Cortex of kidney (tissue), 1 donor: ENCODE measurements around the gene DIABLO.
"Not testable (repeated sequence)": the region's sequence is repeated elsewhere in the genome, so short reads cannot be mapped to it uniquely, and the experiment has no call there.

Experiments
- DNase-seq: peaks from one replicate; lab custom pipeline; 2025; lab: John Stamatoyannopoulos, UW

DIABLO gene

DNA sequence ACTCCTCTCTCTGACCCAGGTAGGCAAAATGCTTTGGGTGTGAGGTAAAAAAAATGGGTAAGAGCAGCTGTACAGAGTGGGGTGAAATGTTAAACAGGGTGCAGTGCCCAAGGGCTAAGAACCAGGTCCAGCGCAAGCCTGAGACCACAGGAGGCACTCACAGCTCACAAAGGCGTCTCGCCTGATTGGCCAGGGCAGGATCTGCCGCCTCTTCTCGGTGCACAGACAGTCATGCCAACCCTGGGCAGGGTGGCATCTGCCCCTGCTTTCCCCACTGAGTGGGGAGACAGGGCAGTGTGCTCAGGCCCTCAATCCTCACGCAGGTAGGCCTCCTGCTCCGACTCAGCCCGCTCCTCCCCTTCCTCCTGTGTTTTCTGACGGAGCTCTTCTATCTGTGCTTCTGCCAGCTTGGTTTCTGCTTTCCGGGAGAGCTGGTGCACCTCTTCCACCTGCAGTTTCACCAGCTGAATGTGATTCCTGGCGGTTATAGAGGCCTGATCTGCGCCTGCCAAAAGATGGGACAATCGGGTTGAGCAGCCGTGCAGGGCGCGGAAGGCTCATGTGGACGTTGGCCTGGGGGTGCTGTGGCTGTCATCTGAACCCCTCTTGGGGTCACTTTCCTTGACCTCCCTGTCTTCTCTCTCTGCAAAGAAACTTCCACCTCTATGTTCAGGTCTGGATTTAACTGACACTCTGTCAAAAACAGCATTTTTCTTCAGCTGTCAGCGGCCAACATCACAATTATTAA is 17.6 kb downstream of the DIABLO start:
- DNase-seq: no peak

DNA sequence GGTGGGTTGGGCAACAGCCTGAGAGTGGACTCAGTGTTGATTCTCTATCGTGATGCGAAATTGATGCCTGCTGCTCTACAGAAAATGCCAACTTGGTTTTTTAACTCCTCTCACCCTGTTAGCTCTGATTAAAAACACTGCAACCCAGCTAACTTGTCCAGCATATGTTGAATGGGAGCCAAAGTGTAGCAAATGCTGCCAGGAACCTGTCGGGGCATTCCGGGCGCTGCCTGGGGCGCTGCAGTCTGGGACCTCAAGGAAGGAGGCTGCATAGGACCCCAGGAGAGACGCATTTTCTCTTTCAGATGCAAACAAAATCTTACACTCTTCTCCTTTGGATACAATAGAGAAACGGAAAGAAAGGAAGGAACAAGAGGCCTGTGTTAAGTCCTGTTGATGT is 18.5 kb downstream of the DIABLO start:
- DNase-seq: no peak

DNA sequence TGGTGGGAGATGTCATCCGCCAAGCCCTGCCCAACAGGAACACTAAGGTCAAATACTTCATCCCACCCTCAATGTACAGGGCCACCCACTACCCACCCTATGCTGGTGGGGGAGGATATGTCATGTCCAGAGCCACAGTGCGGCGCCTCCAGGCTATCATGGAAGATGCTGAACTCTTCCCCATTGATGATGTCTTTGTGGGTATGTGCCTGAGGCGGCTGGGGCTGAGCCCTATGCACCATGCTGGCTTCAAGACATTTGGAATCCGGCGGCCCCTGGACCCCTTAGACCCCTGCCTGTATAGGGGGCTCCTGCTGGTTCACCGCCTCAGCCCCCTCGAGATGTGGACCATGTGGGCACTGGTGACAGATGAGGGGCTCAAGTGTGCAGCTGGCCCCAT is 18.9 kb downstream of the DIABLO start:
- DNase-seq: no peak

DNA sequence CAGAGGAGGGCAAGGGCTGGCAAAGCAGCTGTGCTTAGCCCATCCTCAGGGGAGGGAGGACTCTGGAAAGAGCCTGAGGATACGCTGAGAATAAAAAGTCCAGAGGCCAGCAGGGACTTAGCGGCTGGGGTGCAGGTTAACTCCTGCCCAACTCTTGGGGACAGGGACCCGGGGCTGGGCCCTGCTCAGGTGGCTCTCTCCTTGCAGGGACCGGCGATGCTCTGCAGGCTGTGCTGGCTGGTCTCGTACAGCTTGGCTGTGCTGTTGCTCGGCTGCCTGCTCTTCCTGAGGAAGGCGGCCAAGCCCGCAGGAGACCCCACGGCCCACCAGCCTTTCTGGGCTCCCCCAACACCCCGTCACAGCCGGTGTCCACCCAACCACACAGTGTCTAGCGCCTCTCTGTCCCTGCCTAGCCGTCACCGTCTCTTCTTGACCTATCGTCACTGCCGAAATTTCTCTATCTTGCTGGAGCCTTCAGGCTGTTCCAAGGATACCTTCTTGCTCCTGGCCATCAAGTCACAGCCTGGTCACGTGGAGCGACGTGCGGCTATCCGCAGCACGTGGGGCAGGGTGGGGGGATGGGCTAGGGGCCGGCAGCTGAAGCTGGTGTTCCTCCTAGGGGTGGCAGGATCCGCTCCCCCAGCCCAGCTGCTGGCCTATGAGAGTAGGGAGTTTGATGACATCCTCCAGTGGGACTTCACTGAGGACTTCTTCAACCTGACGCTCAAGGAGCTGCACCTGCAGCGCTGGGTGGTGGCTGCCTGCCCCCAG is 19.6 kb downstream of the DIABLO start:
- DNase-seq: no peak

DNA sequence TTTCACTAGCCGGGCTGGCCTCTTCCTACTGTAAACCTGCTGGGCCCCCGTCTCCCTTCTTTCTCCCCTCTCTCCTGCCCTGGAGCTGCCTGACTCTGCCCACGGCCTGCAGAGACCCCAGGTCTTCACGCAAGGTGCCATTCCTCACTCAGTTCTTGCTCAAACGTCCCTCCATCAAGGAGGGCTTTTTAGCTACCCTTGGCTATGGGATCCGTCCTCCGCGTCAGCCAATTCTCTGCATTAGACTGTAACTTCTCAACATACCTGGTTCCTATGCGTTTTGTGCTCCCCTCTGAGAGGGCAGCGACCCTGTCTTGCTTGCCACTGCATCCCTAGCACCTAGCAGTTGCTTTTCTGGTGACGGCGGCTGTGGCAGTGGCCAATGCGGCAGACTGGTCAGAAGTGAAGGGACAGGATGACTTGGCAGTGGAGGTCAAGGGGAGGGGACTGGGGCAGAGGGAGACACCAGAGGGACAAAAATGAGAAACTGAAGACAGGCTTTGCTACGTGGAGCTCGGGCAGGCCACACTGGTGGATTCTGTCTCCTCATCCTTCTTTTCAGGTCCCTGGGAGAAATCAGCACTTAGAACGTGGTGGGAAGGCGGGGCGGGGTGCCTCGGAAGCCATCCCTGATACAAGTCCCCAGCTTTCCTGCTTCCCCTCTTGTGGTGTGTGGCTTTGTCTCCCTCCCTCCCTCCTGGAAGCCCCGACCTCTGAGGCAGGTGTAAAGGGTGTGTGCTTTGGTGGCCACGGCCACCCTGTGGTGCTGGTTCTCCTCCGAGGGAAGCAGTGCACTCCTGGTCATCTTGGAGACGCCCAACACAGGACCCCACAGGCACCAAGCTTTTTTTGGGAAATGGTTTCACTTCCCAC is 20.6 kb downstream of the DIABLO start:
- no peak for DNase-seq

DNA sequence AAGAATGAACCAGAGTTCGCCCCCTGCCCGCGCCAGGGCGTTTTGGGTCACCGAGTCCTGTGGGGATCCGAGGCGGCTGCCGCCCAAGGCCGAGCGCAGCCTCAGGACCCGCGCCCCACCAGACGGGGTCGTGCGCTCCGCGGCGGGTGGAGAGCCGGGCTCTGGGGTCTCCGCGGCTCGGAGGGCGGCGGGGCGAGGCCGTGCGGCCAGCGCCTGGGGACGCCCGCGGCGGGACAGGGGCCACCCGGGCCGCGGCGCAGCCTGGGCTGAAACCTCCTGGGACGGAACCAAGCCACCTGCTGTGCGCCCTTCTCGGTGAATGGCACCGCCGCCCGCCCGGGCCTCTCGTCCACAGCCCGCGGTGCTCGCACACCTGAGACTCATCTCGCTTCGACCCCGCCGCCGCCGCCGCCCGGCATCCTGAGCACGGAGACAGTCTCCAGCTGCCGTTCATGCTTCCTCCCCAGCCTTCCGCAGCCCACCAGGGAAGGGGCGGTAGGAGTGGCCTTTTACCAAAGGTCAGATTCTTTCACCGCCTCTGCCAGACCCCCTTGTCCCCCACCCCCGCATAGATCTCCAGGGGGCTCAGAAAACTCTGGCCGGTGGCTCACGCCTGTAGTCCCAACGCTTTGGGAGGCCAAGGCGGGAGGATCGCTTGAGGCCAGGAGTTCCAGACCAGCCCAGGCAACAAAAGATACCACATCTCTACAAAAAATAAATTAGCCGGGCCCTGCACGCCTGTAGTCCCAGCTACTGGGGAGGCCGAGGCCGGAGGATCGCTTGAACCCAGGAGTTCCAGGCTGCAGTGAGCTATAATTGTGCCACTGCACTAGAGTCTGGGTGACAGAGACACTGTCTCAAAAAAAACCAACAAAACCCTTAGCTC is 21.4 kb downstream of the DIABLO start:
- DNase-seq: no peak

DNA sequence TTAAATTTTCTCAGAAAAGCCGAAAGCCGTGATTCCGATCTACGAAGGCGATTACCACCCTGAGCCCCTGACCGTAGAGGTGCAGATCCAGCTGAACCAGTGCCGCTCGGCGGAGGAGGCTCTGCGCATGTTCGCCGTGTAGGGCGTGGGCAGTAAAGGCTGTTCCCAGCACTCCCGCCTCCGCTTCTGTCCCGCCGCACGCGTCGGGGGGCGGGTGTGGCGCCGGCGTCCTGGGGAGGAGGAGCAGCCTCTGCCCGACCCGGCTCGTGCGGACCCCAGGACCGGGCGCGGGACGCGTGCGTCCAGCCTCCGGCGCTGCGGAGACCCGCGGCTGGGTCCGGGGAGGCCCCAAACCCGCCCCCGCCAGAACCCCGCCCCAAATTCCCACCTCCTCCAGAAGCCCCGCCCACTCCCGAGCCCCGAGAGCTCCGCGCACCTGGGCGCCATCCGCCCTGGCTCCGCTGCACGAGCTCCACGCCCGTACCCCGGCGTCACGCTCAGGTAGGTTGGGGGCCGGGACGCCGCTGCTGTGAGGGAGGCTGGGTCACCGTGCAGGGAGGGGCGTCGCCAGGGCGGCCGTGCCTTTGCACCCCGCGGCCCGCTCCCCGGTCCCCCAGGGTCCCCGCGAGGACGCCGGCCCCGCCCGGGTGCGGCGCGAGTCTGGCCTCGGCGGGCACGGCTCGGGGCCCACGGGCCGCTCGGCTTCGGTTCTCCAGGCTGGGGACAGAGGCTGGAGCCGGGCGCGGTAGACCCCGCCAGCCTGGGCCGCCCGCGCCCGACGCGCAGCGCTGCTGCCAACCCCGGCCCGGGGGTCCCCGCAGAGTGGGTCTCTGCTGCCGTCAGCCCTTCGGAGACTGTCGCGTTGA is 22.3 kb downstream of the DIABLO start, which contains the start of gene B3GNT4:
Gene B3GNT4 (plus strand): TSS at position 409 of the 866 bp plus-strand sequence. CDS start 910 bp downstream, outside the sequence.
- DNase-seq: no peak

DNA sequence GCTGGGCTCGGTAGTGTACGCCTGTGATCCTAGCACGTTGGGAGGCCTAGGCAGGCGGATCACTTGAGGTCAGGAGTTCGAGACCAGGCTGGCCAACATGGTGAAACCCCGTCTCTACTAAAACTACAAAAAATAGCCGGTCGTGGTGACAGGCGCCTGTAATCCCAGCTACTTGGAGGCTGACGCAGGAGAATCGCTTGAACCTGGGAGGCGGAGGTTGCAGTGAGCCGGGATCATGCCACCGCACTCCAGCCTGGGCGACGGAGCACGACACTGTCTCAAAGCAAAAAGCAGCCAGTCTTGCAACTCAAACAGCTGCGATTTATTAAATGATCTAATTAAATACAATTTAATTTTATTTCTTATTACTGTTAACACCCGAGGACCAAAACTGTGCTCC is 23.0 kb downstream of the DIABLO start:
- not testable (repeated sequence) for DNase-seq

DNA sequence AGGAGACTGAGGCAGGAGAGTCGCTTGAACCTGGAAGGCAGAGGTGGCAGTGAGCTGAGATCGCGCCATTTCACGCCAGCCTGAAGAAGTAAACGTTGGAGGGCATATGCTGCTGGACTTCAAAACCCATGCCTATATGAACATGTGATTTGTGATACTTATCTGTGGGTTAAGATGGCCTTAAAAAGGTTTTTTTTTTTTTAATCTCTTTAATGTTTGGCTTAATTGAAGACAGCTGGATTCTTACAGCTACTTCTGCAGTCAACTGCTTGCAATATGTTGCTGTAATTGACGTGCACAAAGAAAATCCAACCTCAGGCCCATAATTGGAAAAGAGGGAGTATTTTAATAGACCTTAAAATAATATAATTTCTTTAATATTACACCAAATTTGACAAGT is 23.8 kb downstream of the DIABLO start:
- no peak for DNase-seq

DNA sequence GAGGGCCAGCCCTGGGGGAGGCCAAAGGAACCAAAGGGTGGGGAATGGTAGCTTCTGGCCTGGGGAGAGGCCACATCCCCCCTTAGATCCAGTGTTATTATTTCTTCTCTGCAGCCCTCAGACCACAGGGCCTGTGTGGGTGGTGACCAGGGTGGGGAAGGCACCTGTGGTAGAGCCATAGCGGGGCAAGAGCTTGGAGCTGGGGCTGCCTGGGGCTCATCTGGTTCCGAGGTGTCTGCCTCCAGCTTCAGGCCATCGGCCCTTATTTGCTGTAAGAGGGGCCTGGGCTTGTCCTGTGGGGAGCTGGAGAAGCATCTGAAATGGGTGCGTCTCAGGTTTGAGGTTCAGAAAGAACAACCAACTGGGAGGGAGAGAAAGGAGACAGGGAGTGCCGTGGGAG is 24.5 kb downstream of the DIABLO start:
- DNase-seq: no peak

DNA sequence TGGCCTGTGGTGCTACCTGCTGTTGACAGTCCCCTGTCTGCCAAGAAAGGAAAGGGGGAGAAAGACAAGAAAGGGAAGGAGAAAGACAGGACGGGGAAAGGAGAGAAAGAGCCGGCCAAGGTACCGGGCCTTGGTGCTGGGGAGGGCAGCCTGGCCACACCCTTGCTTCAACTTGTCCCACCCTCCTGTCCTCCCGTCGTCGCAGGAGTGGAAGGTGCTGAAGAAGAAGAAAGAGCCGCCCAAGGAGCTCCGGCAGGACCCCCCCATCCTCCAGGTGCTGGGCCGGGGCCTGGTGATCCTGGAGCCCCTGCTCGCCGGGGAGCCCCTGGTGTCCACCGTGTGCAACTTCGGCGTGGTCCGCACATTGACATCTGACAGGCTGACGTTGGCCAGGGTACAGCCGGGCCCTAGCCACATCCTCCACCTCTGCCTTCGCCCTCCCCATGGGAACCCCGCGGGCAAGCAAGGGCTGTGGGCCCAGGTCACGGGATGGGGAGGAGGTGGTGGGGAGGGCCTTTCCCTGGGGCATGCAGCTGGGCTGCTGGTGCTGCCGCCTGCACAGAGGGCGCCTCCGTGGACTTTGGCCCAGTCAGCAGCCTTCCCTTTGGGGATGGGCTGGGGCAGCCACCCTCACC is 25.2 kb downstream of the DIABLO start:
- no peak for DNase-seq

DNA sequence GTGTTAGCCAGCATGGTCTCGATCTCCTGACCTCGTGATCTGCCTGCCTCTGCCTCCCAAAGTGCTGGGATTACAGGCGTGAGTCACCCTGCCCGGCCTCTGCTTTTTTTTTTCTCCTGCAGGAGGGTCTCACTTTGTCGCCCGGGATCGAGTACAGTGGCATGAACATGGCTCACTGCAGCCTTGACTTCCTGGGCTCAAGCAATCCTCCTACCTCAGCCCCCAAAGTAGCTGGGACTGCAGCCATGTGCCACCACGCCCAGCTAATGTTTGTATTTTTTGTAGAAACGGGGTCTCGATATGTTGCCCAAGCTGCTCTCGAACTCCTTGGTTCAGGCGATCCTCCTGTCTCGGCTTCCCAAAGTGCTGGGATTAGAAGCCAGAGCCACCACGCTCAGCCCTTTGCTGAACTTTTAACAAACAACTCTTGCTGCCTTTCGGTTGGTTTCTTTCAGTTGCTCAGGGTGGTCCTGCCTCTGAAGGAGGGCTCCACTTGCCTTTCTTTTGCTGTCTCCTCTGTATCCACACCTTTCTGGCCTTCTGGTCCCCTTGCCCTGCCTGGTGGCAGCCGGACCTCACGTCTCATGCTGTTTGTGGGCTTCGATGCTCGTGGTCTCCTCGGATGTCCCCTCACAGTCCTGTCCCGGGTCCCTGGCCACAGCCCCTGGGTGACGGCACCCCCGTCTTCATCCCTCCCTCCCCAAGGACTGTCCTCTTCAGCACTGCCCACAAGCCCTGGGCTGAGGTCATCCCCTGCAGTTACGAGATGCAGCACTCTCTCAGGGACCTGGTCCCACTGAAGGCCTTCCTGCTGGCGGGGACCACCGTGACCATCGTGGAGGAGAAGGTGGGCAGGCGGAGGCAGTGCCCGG is 26.1 kb downstream of the DIABLO start:
- DNase-seq: no peak

DNA sequence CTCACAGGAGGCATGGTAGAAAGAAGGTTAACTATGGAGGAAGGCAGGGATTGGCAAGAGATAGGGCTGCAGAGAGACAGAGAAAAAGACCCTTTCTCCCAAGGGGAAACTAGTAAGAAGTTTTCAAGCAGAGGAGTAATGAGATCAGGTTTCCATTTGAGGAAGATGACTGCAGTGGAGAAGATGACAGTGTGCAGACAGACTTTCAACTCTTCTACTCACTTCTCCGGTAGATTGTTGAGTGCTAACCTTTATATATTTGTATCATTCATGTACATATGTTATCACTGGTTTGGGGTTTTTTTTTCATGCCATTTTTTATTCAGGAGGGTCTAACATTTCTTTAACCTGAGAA is 28.3 kb downstream of the DIABLO start:
- no peak for DNase-seq

DNA sequence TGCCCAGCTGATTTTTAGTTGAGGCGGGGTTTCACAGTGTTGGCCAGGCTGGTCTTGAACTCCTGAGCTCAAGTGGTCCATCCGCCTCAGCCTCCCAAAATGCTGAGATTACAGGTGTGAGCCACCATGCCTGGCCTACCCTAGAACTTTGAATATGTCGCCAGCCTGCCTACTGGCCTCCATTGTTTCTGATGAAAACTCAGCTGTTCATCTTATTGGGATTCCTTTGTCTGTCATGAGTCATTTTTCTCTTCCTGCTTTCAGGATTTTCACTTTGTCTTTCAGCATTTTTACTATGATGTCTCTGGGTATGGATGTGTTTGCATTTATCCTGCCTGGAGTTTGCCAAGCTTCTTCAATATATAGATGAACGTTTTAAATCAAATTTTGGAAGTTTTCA is 30.4 kb downstream of the DIABLO start:
- no peak for DNase-seq

DNA sequence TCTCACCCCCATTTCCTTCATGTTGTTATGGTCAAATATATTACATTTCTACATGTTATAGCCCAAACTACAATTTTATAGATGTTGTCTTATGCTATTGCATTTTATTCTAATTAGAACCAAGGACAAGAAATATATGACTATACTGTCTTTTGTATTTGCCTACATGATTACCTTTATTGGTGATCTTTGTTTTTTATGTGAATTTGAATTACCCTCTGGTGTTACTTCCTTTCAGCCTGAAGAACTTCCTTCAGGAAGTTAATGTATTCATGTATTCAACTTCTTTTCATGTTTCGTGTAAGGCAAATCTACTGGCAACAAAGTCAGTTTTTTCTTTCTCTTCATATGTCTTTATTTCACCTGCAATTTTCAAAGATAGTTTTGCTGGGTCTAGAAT is 31.0 kb downstream of the DIABLO start:
- DNase-seq: no peak

DNA sequence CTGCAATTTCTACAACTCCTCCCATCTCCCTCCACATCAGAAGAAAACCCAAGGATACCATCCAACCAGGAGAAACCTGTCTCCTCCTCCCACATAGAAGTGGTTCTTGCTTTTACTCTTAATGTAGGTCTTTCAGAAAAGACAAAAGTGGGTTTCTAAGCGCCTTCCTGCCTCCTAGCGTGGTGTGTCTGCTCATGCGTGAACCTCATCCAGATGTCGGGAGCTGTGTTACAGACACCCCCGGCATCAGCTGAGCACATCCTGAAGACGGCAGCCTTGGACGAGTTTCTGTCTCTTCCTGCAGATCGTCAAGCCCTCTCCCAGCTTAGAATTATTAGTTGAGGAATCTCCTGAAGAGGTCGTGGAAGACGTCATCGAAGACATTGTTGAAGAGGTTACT is 33.4 kb downstream of the DIABLO start:
- DNase-seq: no peak

DNA sequence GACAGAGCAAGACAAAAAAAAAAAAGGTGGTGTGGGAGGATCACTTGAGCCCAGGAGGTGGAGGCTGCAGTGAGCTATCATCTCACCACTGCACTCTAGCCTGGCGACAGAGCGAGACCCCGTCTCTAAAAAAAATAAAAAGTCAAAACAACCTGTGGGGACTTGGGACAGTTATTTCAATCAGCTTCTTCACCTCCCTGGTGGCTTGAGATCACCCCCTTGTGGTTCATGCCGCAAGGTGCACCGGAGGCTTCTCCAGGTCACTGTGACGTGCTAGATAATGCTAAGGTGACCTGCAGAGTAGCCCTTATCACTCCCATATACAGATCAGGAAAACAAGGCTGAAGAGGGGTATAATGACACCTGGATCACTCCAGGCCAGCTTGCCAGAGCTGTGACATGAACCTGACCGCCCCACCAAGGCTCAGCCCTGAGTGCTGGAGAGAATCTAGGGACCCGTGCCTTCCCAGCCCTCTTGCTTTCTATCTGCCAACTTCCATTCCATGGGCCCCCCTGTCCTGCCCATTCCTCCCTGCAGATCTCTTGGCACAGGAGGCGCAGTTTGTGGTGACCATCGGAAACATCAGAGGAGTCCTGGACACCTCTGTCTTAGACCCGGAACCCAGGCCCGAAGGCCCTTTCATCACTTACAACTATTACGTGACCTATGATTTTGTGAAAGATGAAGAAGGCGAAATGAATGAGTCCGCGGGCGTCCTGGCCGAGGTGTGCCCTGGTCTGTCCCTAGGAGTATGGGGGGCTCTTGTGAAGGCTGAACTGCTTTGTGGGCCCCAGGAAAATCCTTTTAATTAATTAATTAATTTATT is 34.8 kb downstream of the DIABLO start:
- no peak for DNase-seq
